Measurements from ENCODE around the gene MDK.

DNA sequence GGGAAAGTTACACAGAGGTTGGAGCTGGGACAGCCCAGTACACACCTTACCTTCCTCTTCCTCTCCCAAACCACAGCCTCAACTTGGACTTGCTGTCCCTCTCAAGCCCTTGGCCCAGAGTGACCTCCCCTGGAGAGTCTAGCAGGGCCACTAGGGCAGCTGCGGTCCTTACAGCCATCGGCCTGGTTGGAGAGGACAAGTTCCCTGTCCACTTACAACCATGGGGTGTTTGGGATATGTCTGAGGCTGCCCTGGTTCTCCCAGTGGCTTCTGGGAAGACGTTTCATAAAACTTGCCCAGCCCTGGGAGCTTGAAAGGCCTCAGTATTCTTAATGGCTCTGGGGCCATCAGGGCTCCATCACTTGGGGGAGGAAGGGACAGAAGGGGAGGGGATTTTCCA lies 47.3 kb upstream of the MDK start:
- no peak for TF ChIP-seq CTCF (IDR thresholded peaks at IDR 0.05 in 8 of 11, conservative IDR thresholded peaks at IDR 0.05 in 3 of 11)
- no peak for TF ChIP-seq POLR2A (IDR thresholded peaks at IDR 0.05)
- no peak for TF ChIP-seq POLR2AphosphoS5 (IDR thresholded peaks at IDR 0.05)
